Subcutaneous adipose tissue (tissue), 4 donors: ENCODE data around the gene GOLGB1. TPM values are rescaled to one million over a fixed set of nuclear protein-coding genes. Genes with fewer than 3 reads are reported as not detected.

Experiments
- CTCF ChIP-seq: fragments of 450-650 bp; IDR thresholded peaks from one replicate; pipeline ENCODE4 v1.5.1; 2016; ENCODE audit warnings: low read depth, mild to moderate bottlenecking, control low read depth, antibody characterized with exemption, moderate library complexity
- total RNA-seq, 4 donors: library from RNA; depleted of rRNA; stranded (reverse); fragments of >200 nt; gene quantifications; one replicate each; pipeline ENCODE4 v1.1.0, GENCODE V29; 2016

The GOLGB1 gene
- total RNA-seq, 4 donors from 2014 or later = 69.2 to 91.7 (median 86.4) TPM

DNA sequence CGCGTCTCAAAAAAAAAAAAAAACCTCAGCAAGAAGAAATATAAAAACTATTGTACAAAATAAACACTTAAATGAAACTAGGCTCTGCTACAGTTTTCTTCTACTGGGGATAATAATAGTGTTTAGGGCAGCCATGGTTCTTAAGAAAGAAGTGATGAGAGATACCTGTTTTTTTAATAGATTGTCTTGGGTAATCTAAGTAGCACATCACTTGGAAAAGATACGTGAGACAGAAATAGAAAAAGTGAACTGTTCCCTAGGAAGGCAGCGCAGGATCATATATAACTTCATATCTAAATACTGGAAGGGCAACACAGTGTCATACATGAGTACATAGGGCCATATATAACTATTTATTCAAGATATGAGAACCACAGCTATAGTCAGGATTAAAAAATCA, 11.9 kb downstream of the GOLGB1 start:
- TF ChIP-seq CTCF = no peak

DNA sequence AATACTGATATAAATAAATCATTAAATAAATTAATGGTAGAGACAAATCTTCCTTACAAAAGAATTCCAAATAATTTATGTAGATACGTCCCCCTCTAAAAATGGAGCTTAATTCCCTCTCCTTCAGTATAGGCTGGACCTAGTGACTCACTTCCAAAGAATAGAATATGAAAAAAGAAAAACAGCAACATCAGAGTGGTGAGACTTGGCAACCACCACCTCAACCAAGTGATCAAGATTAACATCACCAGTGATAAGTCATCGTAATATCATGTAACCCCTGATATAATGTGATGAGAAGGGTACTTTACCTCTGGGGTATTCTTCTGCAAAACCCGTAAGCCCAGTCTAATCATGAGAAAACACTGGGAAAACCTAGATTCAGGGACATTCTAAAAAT, 13.4 kb downstream of the GOLGB1 start:
- TF ChIP-seq CTCF = no peak

DNA sequence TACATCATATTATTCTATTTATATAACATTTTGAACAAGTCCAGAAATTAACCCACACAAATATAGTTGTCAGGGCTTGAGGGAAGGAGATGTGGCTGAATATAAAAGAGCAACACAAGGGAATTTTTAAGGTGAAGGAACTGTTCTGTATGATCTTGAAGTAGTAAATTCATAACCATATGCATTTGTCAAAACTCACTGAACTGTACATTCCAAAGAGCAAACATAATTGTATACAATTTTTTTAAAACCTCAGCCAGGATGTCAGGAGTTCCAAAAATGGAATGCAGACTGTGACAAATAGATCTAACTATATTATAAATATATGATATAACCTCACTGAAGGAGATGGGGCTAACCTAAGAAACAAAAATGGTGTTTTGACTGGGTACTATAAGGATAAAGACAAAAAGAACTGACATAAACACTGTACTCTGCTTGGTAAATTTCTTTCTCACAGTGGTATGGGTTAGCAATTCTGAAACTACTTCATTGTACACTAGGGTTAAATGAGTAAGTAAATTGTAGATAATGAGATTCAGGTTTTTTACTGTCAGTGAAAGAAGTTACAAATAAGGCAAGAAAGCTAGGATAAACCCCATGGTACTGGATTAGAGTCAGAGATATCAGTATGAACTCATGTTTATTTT, 14.4 kb downstream of the GOLGB1 start:
- TF ChIP-seq CTCF = no peak

DNA sequence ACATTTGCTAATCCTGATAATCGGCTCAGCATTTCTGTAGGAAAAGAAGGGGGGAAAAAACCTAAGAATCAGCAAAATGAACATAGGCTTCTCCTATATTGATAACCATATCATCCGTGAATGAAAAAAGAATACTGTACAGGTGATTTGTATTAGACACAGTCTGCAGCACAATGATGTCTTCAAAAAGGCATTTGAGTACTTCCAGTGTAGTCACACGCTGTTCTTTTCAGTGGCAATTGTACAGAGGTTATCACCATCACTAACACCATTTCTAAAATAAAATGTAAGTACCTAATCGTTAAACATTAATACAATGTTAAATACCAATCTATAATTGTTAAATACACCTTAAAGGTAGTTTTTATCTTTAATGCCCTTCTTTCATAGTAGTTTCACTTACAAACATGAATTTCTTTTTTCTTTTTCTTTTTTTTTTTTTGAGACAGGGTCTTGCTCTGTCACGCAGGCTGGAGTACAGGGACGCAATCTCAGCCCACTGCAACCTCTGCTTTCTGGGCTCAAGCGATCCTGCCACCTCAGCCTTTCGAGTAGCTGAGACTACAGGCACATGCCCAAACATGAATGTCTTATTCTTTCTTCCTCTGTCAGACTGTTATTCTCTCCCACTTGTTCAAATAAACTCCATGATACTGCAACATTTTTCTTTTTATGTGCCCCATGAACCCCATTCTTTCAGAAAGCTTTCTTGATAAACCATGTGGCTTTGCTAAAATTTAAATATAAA, 18.4 kb downstream of the GOLGB1 start:
- TF ChIP-seq CTCF = no peak

- TF ChIP-seq CTCF = no peak
Observed at GRCh38 chr3:121724130-121724529, 25.4 kb downstream of the GOLGB1 start.

DNA sequence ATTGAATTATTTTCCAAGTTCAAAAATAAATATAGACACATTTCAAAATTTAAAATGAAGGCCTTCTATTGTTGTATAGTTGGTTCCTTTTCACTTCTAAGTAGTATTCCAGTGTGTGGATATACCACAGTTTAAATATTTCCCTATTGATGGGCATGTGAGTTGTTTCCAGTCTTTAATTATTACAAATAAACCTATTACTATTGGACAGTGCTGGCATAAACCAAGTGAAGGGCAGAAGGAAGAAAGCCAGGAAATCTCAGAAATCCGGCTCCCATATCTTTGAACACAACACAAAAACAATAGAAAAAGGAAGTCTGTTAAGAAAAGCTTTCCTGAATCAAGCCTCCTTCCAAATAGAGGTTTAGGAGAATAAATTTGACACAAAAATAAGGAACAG, 26.1 kb downstream of the GOLGB1 start:
- TF ChIP-seq CTCF = no peak

DNA sequence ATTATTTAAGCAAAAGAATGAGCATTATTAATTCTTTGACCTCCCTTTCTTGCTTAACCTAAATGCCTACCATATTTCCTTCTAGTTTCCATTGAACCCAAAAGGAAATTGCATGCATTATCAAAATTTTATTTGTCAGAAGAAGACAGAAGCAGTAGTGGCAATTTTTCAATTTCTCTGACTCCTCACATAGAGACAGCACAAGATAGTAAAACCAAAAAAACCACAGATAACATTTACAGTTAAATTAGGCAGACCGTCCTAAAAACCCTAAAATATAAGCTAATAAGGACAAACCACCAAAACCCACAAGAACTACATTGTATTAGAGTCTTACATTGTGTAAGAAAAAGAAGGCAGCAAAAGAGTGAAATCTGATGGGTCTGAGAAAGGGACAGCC, 27.1 kb downstream of the GOLGB1 start:
- TF ChIP-seq CTCF = no peak
